ENCODE results near the gene IKZF1.

- TF ChIP-seq CTCF (IDR thresholded peaks at IDR 0.05) (no peak), SP1 (CRISPR knock-in tag; conservative IDR thresholded peaks at IDR 0.05) (no peak), FOXP1 (CRISPR knock-in tag; IDR thresholded peaks at IDR 0.05; ENCODE audit: borderline replicate concordance) (no peak), SOX15 (CRISPR knock-in tag; IDR thresholded peaks at IDR 0.05) (no peak), USF2 (CRISPR knock-in tag; IDR thresholded peaks at IDR 0.05) (no peak), ZNF121 (CRISPR knock-in tag; IDR thresholded peaks at IDR 0.05) (no peak), ETV6 (CRISPR knock-in tag; IDR thresholded peaks at IDR 0.05) (no peak), ZNF232 (CRISPR knock-in tag; IDR thresholded peaks at IDR 0.05) (no peak), TP53 (CRISPR knock-in tag; IDR thresholded peaks at IDR 0.05) (no peak)
Measured at GRCh38 chr7:50282813-50283605, 21.5 kb upstream of the IKZF1 start.

Data from WTC11 (cell line).